Measurements from ENCODE around the gene PLCL2. TPM values are rescaled to one million over a fixed set of nuclear protein-coding genes. Genes with fewer than 3 reads are reported as not detected.
A peak's percentile ranks its signal among the peaks of the same experiment; 100 is the strongest.

Gene PLCL2
- total and polyA plus RNA-seq, 10 of the 15 experiments (the other 5 are each of a cell fraction or from before 2014, with no cell fraction given): 7.5 to 37.3 (median 21.7) TPM

DNA sequence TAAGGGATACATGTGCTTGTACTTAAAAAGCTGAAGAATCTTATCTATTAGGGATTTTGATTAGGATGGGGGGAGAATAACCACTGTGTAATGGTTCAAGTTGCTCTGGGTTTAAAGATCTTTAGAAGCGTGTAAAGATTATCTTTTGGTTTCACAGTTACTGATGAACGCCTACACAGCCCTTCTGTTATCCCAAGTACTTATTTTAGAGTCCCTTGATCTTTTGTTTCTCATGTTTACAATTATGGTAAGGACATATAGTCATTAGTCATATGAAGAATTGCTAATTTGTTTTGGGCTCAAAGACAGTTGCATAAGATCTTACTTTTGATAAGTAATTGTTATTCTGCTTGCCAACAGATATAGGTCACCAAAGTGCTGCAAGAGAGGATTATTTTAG, 160.1 kb downstream of the PLCL2 start (continued):
- TF ChIP-seq BHLHE40 (IDR thresholded peaks at IDR 0.05; ENCODE audit: borderline replicate concordance in 1 of 2, low read depth in 2 of 2, low read length in 1 of 2): peak; percentile 71 to 72
- no peak for TF ChIP-seq ZNF274 (IDR thresholded peaks at IDR 0.05; ENCODE audit: insufficient read depth, insufficient read length)
- no peak for TF ChIP-seq FOXK2 (IDR thresholded peaks at IDR 0.05)
- no peak for TF ChIP-seq NFYB (IDR thresholded peaks at IDR 0.05; ENCODE audit: insufficient read depth, low read depth, low read length)
- no peak for TF ChIP-seq FOS (IDR thresholded peaks at IDR 0.05; ENCODE audit: borderline replicate concordance, extremely low read depth, insufficient read length)
- TF ChIP-seq, protein P1, sequence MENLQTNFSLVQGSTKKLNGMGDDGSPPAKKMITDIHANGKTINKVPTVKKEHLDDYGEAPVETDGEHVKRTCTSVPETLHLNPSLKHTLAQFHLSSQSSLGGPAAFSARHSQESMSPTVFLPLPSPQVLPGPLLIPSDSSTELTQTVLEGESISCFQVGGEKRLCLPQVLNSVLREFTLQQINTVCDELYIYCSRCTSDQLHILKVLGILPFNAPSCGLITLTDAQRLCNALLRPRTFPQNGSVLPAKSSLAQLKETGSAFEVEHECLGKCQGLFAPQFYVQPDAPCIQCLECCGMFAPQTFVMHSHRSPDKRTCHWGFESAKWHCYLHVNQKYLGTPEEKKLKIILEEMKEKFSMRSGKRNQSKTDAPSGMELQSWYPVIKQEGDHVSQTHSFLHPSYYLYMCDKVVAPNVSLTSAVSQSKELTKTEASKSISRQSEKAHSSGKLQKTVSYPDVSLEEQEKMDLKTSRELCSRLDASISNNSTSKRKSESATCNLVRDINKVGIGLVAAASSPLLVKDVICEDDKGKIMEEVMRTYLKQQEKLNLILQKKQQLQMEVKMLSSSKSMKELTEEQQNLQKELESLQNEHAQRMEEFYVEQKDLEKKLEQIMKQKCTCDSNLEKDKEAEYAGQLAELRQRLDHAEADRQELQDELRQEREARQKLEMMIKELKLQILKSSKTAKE (IDR thresholded peaks at IDR 0.05; ENCODE audit: low read depth, poor library complexity, severe bottlenecking): peak; percentile 90
- no peak for TF ChIP-seq STAT1 (conservative IDR thresholded peaks at IDR 0.05)
- TF ChIP-seq MYB (IDR thresholded peaks at IDR 0.05; ENCODE audit: borderline replicate concordance, low read depth, low read length): 0 out of 2 replicates have a peak, but pooled peaks have one; percentile 39
- no peak for TF ChIP-seq POLR2A (IDR thresholded peaks at IDR 0.05; ENCODE audit: low read depth, low read length)
- TF ChIP-seq RAD21 (IDR thresholded peaks at IDR 0.05; ENCODE audit: insufficient read depth, low read depth, low read length): 0 out of 2 replicates have a peak, but pooled peaks have one; percentile 5
- TF ChIP-seq BCL3 (IDR thresholded peaks at IDR 0.05; ENCODE audit: borderline replicate concordance, insufficient read depth, low read depth, low read length, poor library complexity, severe bottlenecking): peak; percentile 84
- TF ChIP-seq MTA3 (IDR thresholded peaks at IDR 0.05; ENCODE audit: borderline replicate concordance, low read length): peak; percentile 95; the same call in 1 of the 2 replicates
- TF ChIP-seq, protein P2, sequence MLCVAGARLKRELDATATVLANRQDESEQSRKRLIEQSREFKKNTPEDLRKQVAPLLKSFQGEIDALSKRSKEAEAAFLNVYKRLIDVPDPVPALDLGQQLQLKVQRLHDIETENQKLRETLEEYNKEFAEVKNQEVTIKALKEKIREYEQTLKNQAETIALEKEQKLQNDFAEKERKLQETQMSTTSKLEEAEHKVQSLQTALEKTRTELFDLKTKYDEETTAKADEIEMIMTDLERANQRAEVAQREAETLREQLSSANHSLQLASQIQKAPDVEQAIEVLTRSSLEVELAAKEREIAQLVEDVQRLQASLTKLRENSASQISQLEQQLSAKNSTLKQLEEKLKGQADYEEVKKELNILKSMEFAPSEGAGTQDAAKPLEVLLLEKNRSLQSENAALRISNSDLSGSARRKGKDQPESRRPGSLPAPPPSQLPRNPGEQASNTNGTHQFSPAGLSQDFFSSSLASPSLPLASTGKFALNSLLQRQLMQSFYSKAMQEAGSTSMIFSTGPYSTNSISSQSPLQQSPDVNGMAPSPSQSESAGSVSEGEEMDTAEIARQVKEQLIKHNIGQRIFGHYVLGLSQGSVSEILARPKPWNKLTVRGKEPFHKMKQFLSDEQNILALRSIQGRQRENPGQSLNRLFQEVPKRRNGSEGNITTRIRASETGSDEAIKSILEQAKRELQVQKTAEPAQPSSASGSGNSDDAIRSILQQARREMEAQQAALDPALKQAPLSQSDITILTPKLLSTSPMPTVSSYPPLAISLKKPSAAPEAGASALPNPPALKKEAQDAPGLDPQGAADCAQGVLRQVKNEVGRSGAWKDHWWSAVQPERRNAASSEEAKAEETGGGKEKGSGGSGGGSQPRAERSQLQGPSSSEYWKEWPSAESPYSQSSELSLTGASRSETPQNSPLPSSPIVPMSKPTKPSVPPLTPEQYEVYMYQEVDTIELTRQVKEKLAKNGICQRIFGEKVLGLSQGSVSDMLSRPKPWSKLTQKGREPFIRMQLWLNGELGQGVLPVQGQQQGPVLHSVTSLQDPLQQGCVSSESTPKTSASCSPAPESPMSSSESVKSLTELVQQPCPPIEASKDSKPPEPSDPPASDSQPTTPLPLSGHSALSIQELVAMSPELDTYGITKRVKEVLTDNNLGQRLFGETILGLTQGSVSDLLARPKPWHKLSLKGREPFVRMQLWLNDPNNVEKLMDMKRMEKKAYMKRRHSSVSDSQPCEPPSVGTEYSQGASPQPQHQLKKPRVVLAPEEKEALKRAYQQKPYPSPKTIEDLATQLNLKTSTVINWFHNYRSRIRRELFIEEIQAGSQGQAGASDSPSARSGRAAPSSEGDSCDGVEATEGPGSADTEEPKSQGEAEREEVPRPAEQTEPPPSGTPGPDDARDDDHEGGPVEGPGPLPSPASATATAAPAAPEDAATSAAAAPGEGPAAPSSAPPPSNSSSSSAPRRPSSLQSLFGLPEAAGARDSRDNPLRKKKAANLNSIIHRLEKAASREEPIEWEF (IDR thresholded peaks at IDR 0.05; ENCODE audit: insufficient replicate concordance, low read depth, low read length): peak; percentile 85
- TF ChIP-seq JUND (IDR thresholded peaks at IDR 0.05; ENCODE audit: low read depth, low read length): peak; percentile 91
- TF ChIP-seq, protein P3, sequence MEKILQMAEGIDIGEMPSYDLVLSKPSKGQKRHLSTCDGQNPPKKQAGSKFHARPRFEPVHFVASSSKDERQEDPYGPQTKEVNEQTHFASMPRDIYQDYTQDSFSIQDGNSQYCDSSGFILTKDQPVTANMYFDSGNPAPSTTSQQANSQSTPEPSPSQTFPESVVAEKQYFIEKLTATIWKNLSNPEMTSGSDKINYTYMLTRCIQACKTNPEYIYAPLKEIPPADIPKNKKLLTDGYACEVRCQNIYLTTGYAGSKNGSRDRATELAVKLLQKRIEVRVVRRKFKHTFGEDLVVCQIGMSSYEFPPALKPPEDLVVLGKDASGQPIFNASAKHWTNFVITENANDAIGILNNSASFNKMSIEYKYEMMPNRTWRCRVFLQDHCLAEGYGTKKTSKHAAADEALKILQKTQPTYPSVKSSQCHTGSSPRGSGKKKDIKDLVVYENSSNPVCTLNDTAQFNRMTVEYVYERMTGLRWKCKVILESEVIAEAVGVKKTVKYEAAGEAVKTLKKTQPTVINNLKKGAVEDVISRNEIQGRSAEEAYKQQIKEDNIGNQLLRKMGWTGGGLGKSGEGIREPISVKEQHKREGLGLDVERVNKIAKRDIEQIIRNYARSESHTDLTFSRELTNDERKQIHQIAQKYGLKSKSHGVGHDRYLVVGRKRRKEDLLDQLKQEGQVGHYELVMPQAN (conservative IDR thresholded peaks at IDR 0.05): no peak
- TF ChIP-seq MTA2 (IDR thresholded peaks at IDR 0.05; ENCODE audit: low read depth): peak; percentile 99
- TF ChIP-seq EP300 (IDR thresholded peaks at IDR 0.05; ENCODE audit: borderline replicate concordance in 1 of 2, control insufficient read depth in 1 of 2, low read depth in 2 of 2, low read length in 2 of 2): peak; percentile 85 to 87; a peak in 3 of 4 replicates
- 0 out of 2 replicates have a peak, but pooled peaks have one; percentile 61 for TF ChIP-seq PML (IDR thresholded peaks at IDR 0.05; ENCODE audit: low read length)
- peak; percentile 98 for TF ChIP-seq NFIC (IDR thresholded peaks at IDR 0.05; ENCODE audit: low read depth, low read length)
- TF ChIP-seq YBX1 (IDR thresholded peaks at IDR 0.05): no peak

Data from GM12878 (cell line).